AML-193 (cell line): ENCODE measurements around the gene HDGFL3.
"Not testable (repeated sequence)": the region's sequence is repeated elsewhere in the genome, so short reads cannot be mapped to it uniquely, and the experiment has no call there.

Experiments used
- DNase-seq, 2 experiments: peaks; one replicate each; lab custom pipeline; 2025; lab: John Stamatoyannopoulos, UW

The HDGFL3 gene

DNA sequence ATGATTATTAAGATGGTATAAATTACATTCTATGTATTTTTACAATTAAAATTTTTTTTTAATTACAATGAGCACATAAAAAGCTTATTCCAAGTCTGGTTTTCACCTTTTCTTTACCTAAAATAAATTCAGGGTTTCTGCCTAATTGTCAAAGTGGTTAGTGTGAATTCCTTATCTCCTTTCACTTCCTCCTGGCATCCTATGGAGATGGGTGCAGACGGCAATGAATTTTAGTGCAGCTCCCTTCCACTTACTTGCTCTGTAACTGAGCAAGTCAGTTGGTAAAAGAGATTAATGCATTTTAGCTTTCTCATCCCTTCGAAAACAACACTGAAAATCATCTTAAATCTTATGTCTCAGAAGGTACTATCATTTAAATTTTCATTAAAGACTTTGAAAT, 13.1 kb downstream of the HDGFL3 start:
- no peak for DNase-seq

GRCh38 chr15:83193721-83194120, 13.9 kb downstream of the HDGFL3 start:
- no peak for DNase-seq

DNA sequence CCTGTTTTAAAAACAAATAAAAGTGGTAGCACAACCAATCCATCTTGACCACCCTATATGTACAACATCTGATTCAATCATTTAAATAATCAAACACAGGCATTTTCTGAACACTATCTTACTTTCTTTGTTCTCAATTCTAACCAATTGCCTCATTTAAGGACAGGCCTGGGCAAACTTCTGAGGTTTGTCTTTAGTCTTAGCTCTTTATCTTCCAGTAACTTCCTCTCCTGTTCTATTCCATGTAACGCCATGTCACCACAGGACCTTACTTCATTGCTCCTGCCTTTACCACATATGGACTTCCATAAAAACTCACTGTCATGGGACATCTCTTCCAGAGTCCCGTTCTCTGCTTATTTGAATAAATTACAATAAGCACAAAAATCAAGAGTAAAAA, 14.9 kb downstream of the HDGFL3 start:
- no peak for DNase-seq

DNA sequence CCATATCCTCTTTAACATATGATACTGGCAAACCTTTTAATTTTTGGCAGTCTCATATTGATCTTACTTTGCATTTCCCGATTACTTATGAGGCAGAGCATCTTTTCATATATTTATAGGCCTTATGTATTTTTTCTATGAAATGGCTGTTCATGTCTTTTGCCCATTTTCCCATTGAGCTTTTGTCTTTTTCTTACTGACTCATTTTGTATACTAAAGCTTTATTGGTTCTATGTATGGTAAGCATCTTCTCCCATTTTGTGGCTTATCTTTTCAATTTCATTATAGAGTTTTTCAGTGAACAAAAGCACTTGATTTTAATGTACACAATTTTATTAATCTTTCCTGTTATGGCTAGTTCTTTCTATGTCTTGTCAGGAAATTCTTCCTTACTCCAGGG, 17.2 kb downstream of the HDGFL3 start:
- DNase-seq, result no peak

DNA sequence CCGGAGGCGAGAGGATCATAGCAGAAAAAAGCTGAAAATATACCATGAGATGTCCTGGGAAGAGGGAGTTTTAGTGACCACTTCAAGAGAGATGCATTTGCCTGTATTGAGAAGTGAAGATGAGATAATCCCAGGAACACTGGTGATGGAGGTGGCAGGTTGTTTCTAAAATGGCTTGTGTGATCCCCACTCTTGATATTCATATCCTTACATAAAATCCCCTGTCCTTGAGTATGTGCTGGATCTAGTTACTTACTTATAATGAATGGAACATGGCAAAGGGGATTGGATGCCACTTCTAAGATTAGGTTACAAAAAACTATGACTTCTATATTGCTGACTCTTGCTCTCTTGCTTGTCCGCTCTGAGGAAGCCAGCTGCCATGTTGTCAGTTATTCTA, 22.1 kb downstream of the HDGFL3 start:
- no peak for DNase-seq

DNA sequence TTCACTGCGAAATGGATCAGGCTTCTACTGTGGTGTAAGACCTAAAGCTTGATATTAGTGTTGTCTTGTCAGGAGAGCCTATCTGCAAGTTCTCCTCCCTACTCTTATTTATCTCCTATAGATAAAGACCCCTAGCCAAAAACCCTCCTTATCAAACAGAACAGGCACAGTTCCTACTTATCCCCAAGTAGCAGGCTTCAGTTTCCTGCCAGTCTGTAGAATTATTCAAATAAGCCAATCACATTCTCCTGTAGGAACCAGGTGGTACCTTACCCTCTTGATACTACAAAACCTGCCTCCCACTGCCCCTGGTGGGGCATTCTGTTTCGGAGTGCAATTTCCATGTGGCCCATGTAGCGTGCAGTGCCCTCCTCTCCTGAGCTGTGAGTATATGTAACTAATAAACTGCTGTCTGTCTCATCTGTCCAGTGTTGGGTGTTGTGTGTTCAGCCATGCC, 28.7 kb downstream of the HDGFL3 start:
- no peak for DNase-seq

GRCh38 chr15:83178390-83178789, 29.2 kb downstream of the HDGFL3 start:
- no peak for DNase-seq

GRCh38 chr15:83174891-83175290, 32.7 kb downstream of the HDGFL3 start:
- no peak for DNase-seq

GRCh38 chr15:83170474-83171165, 37.0 kb downstream of the HDGFL3 start:
- DNase-seq, result no peak

- DNase-seq, result not testable (repeated sequence)
Measured at GRCh38 chr15:83169576-83169975, 38.0 kb downstream of the HDGFL3 start.

GRCh38 chr15:83166830-83167229, 40.8 kb downstream of the HDGFL3 start:
- no peak for DNase-seq

DNA sequence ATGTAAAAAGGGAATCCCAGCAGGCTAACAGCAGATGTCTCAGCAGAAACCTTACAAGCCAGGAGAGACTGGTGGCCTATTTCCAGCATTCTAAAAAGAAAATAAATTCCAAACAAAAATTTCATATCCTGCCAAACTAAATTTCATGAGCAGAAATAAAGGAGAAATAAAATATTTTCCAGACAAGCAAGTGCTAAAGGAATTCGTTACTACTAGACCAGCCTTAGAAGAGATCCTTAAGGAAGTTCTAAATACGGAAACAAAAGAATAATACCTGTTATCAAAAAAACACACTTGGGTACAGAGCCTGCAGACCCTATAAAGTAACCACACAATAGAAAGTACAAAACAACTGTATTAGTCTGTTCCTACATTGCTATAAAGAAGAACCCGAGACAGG, 41.4 kb downstream of the HDGFL3 start:
- no peak for DNase-seq

- DNase-seq, result no peak
Measured at GRCh38 chr15:83164771-83165404, 42.7 kb downstream of the HDGFL3 start.

DNA sequence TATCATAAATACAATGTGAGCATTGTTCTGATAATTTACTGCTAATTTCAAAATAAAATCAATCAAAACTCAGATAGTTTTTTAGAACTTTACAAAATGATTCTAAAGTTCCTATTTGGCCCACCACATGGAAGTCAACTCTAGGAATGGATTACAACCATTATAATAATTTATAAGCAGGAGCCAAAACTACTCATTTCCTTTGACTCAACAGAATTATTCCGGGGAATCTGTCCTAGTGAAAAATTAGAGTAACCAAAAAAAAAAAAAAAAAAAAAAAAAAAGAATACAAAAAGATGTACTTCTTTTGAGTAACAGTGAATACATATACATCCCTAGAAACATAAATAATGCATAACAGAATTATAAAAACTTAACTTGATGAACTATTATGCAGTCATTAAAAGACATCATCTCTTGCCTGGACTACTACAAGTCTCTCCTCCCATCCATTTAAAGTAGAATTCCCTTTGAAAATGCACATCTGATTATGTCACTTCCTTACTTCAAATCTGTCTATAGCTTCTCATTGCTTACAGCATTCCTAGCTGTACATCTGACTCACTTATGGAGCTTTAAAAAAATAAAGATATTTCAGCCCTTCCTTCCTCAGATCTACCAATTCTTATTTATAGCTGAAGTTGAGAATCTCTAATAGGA, 43.4 kb downstream of the HDGFL3 start:
- DNase-seq, result no peak

GRCh38 chr15:83163032-83163431, 44.6 kb downstream of the HDGFL3 start:
- DNase-seq, result peak; percentile 6 to 8

- DNase-seq, result no peak
Measured at GRCh38 chr15:83160741-83161140, 46.9 kb downstream of the HDGFL3 start.

DNA sequence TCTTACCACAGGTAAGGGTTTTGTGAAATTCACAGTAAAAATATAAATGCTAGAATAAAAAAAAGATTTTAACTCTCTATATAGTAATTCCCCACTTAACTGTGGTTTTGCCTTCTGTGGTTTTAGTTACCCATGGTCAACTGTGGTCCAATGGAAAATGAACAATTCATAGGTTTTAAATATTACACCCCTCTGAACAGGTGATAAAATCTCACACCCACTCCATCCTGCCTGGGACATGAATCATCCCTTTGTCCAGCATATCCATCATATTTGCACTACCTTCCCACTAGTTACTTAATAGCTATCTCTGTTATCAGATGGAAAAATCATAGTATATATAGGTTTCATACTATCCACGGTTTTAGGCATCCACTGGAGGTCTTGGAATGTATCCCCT, 49.2 kb downstream of the HDGFL3 start:
- DNase-seq, result no peak

DNA sequence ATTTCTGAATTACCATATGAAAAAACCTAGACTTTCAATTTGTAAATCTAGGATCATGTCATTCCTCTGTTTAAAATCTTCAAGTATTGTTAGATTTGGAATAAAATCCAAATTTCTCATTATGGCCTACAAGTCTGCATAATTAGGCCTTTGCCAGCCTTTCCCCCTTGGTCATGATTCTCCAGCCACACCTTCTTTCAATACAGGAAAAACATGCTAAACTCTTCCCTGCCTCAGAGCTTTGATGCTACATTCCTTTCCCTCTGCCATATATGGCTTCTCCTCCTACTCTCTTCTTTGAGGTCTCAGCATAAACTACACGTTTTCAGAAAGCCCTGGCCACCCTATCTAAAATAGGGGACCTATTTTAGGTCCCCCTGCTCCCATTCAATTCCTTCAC, 51.7 kb downstream of the HDGFL3 start:
- DNase-seq, result no peak

DNA sequence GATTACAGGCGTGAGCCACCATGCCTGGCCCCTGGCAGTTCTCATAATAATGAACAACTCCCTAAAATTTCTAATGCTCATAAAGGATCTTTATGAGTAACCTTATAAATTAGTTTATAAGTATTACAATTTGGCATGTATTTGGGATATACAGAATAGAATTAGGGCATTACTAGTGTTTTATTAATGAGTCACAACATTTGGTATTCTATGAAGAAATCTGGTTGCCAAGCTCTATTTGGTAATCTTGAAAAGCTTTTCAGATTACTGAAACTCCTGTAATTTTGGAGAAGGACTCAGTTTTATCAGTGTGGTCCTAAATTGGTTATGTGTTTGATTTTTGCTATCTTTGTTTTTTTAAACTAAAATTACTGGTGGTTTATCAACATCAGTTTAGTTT, 54.3 kb downstream of the HDGFL3 start:
- DNase-seq, result no peak

GRCh38 chr15:83144771-83145170, 62.9 kb downstream of the HDGFL3 start:
- no peak for DNase-seq

GRCh38 chr15:83142151-83142550, 65.5 kb downstream of the HDGFL3 start:
- DNase-seq, result not testable (repeated sequence)

GRCh38 chr15:83132861-83133523, 74.6 kb downstream of the HDGFL3 start:
- no peak for DNase-seq

DNA sequence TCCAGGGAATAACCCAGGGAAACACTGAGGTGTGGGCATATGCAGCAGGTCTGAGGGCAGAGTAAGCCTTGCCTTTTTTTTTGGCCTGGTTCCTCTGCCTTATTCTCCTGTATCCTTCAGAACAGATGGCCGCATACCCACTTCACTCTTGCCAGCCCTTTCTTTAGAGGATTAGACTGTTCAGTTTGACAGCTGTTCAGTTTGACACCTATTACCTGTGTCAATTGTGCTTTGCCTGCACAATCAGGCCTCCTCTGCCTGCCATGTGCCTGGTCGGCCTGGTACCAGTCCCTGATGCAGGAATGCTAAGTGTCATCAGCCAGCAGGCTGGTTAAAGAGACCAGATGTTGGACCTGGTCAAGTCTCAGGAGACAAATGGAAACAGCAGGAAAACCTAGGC, 77.8 kb downstream of the HDGFL3 start:
- DNase-seq, result no peak
